Hematopoietic multipotent progenitor cell treated with erythropoietin and hydrocortisone succinate and interleukin-3 and kit ligand, for 4 days (in vitro differentiated cells): ENCODE measurements around the gene OSBP2.
"Not testable (repeated sequence)": the region's sequence is repeated elsewhere in the genome, so short reads cannot be mapped to it uniquely, and the experiment has no call there.

Source experiments
- DNase-seq: peaks from one replicate; pipeline ENCODE4 v3.0.0-alpha.2; 2015

Gene OSBP2

GRCh38 chr22:30680991-30681770 is 13.5 kb upstream of the OSBP2 start:
- no peak for DNase-seq

DNA sequence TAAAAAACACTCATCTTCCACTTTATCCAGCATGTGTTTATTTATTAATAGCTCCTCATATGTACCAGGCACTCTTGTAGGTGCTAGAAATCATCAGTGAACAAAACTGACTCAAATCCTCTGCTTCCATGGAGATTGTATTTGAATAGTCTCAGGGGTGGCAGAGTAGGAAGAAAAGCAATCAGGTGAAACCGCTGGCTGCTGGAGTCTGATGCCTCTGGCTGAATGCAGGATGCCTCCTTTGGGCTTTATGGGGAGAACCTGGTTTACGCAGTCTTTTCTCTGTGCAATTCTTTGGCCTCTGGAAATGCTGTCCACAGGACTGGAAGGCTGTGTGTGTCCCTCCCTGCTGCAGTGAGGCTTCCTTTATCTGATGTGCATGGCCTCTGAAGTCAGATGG is 12.8 kb upstream of the OSBP2 start:
- DNase-seq = no peak

- no peak for DNase-seq
Observed at GRCh38 chr22:30685178-30685577, 9.5 kb upstream of the OSBP2 start.

- no peak for DNase-seq
Observed at GRCh38 chr22:30687358-30687757, 7.3 kb upstream of the OSBP2 start.

DNA sequence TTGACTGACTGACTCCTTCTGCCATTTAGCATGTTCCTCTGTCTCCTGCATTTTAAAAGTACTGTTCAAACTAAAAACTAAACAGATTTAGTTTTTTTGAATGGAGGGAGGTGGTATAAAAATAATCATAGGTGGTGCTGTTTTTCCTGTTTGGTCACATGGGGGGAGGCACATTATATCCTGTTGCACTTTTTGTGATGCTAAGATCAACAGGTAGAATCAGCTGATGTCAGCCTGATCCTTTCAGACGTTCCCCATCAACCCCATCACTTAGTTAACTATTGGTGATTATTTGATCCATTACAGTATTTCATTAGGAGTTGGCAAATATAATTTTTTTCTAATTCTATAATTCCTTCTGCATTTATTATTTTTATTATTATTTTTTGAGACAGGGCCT is 5.1 kb upstream of the OSBP2 start:
- DNase-seq = no peak

GRCh38 chr22:30691204-30691603 is 3.5 kb upstream of the OSBP2 start:
- DNase-seq = no peak

- peak; percentile 62 for DNase-seq
Observed at GRCh38 chr22:30694171-30694639, 469 bp upstream of the OSBP2 start.

GRCh38 chr22:30695351-30695851 is 727 bp downstream of the OSBP2 start:
- no peak for DNase-seq

- no peak for DNase-seq
Observed at GRCh38 chr22:30695871-30696655, 1.4 kb downstream of the OSBP2 start.

- peak; percentile 22 for DNase-seq
Observed at GRCh38 chr22:30697975-30698374, 3.3 kb downstream of the OSBP2 start.

DNA sequence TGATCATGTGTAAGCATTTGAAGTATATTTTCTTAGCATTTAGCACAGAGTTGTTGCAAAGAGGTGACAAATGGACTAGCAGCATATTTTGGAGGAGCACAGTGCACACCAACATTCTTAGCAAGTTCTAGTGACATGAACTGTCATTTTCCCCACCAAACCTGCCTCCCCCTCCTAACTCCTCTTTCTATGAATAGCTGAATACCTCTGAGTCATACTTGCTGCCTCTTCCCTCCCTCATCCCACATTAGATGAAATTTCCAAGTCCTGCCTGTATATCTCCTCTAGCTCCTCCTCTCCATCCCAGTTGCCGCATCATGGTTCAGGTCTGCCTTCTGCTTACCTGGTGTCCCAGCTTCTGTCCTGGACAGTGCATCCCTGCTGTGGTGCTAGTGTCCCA is 7.2 kb downstream of the OSBP2 start:
- no peak for DNase-seq

DNA sequence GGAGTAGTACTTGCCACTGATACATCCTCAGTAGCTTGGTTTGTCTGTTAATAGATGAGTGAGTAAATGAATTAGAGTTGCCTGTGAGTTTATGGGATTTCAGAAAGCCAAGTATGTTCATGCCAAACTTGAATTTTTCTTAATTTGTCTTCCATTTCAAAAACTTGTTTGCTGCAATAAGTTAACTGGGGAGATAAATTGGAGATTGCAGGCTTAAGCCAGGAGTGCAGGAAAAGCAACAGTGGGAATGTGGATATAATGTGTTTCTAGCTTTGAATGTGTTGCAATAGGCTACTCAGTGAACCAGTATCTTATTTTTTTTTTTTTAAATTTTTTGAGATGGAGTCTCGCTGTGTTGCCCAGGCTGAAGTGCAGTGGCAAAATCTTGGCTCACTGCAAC is 8.2 kb downstream of the OSBP2 start:
- DNase-seq = no peak

GRCh38 chr22:30704978-30705377 is 10.3 kb downstream of the OSBP2 start:
- no peak for DNase-seq

DNA sequence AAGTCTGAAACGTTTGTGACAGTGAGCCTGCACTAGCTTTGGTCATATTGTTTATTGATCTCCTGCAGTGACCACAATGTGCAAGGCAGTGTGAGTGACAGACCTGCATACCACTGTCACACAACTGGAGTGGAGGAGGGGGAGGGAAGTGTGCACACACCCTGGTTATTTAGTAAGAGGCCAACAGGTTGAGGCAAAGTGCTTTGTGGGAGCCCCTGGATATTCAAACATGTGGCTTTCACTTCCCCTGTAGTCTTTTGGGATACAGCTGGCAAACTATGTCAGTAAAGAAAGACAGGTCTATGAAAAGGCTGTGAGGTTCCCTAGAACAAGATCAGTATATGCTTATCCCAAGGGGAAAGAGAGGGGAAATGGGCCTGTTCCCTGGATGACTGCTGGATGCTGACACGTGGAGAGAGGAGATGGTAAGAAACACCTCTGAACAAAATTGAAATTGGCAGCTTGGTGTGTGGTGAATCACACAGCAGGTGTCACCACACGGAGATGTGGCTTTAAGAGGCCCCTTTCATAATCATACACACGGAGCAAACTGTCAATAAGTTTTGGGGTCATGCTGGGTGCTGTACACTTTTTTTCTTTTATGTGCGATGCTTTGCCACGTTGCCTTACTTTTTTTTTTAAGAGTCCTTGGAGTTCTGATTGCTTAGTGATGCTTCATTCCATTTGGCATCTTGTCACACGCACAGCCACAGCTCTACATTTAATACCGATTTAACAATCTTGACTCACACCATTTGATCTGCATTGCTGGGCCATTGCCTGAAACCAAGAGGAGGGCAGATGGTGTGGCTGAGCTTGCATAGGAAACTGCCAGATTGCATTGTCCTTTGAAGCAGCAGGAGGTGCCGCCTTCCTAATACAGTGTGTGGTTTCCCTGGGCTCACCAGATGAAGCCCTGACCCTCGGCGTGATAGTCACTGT is 11.3 kb downstream of the OSBP2 start:
- DNase-seq = no peak

- DNase-seq = not testable (repeated sequence)
Observed at GRCh38 chr22:30709980-30710379, 15.3 kb downstream of the OSBP2 start.

- DNase-seq = no peak
Observed at GRCh38 chr22:30712094-30712493, 17.4 kb downstream of the OSBP2 start.

DNA sequence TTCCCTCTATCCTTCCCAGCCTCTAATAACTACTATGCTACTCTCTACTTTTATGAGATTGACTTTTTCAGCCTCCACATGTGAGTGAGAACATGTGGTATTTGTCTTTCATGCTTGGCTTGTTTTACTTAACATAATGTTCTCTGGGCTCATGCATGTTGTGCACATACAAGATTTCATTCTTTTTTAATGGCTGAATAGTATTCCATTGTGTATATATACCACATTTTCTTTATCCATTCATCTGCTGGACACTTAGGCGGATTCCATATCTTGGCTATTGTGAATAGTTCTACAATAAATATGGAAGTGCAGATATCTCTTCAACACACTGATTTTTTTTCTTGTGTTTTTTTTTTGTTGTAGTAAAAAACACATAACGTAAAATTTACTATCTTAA is 19.4 kb downstream of the OSBP2 start:
- DNase-seq = no peak

- no peak for DNase-seq
Observed at GRCh38 chr22:30717331-30717921, 22.8 kb downstream of the OSBP2 start.

- no peak for DNase-seq
Observed at GRCh38 chr22:30717952-30718351, 23.3 kb downstream of the OSBP2 start.

- DNase-seq = no peak
Observed at GRCh38 chr22:30718491-30718890, 23.8 kb downstream of the OSBP2 start.

DNA sequence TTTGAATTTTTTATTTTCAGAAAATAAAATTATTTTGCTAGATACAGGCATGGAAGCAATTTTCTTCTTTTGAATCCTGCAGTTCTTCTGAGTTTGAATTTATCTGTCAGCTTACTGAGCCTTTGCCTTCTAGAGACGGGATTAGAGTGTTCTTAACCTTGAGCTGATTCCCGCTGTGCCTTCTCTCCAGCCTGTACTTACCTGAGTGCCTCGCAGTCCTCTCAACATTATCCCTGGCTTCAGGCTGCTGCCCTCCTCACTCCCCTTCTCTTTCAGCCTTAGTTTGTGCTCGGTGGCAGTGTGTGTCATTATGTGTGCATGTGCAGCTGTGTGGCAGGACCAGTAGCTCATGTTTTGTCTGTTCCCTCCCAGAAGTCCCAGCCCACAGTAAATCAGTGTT is 24.3 kb downstream of the OSBP2 start:
- DNase-seq = no peak

- DNase-seq = peak; percentile 20
Observed at GRCh38 chr22:30720263-30720837, 25.7 kb downstream of the OSBP2 start.
